A549 (cell line): ENCODE measurements around the gene ZBP1.

ENCODE experiments used
- HDAC2 ChIP-seq: fragments of 200-600 bp; sonication (generic); IDR thresholded peaks from 2 replicates; pipeline ENCODE4 v1.6.1; 2016
- ZC3H11A ChIP-seq: fragments of 450-650 bp; IDR thresholded peaks from 2 replicates; pipeline ENCODE4 v1.6.1; 2014; ENCODE audit warnings: antibody characterized with exemption, mild to moderate bottlenecking
- TF ChIP-seq, protein P1 (sequence below): fragments of 200-600 bp; sonication (generic); IDR thresholded peaks from 2 replicates; pipeline ENCODE4 v1.6.1; 2016; ENCODE audit warnings: antibody characterized with exemption, mild to moderate bottlenecking, moderate library complexity
- TF ChIP-seq, protein P2 (sequence below): fragments of >200 bp; sonication (Bioruptor Twin); formaldehyde crosslinking; IDR thresholded peaks from 3 replicates; pipeline ENCODE4 v1.5.1; 2016

DNA sequence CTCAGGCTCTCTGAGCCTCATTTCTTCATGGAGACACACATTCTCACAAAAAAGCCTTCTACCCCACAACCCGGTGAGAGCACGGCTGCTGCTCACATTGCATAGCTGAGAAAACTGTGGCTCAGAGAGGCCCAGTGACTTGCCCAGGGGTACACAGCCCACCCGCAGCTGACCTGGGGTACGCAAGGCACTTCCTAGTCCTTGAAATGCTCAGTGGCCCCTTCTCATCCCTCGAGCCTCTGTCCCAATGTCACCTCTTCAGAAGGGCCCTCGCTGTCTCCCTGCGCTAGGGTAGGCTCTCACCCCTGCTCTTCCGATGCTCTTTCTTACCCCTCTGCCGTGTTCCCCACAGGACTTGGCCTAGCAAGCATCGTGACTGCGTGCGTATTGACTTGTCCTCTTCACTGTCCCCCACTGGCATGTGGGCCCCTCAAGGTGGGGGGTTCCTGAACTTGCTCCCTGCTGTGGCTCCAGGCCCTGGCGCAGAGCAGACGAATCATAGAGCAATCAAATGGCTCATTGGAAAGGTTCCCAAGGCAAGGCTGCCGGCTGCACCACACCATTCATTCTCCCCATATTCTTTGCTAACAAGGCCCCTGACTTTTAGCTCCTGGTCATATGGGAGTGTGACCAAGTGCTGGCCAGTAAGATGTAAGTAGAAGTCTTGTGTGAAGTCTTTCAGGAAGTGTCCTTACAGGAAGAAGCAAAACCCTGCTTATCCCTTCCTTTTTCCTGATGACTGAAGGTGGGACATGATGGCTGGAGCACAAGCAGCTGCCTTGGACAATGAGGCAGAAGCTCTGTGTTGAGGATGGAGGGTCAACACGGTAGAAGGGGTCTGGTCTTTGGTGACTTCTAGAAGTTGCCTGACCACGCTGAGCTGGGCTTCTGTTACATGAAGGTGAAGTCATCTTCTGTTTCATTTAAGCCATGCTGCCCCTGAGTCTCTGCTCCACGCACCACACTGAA is 36.7 kb downstream of the ZBP1 start:
- TF ChIP-seq, protein P1, sequence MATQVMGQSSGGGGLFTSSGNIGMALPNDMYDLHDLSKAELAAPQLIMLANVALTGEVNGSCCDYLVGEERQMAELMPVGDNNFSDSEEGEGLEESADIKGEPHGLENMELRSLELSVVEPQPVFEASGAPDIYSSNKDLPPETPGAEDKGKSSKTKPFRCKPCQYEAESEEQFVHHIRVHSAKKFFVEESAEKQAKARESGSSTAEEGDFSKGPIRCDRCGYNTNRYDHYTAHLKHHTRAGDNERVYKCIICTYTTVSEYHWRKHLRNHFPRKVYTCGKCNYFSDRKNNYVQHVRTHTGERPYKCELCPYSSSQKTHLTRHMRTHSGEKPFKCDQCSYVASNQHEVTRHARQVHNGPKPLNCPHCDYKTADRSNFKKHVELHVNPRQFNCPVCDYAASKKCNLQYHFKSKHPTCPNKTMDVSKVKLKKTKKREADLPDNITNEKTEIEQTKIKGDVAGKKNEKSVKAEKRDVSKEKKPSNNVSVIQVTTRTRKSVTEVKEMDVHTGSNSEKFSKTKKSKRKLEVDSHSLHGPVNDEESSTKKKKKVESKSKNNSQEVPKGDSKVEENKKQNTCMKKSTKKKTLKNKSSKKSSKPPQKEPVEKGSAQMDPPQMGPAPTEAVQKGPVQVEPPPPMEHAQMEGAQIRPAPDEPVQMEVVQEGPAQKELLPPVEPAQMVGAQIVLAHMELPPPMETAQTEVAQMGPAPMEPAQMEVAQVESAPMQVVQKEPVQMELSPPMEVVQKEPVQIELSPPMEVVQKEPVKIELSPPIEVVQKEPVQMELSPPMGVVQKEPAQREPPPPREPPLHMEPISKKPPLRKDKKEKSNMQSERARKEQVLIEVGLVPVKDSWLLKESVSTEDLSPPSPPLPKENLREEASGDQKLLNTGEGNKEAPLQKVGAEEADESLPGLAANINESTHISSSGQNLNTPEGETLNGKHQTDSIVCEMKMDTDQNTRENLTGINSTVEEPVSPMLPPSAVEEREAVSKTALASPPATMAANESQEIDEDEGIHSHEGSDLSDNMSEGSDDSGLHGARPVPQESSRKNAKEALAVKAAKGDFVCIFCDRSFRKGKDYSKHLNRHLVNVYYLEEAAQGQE = no peak
- TF ChIP-seq, protein P2, sequence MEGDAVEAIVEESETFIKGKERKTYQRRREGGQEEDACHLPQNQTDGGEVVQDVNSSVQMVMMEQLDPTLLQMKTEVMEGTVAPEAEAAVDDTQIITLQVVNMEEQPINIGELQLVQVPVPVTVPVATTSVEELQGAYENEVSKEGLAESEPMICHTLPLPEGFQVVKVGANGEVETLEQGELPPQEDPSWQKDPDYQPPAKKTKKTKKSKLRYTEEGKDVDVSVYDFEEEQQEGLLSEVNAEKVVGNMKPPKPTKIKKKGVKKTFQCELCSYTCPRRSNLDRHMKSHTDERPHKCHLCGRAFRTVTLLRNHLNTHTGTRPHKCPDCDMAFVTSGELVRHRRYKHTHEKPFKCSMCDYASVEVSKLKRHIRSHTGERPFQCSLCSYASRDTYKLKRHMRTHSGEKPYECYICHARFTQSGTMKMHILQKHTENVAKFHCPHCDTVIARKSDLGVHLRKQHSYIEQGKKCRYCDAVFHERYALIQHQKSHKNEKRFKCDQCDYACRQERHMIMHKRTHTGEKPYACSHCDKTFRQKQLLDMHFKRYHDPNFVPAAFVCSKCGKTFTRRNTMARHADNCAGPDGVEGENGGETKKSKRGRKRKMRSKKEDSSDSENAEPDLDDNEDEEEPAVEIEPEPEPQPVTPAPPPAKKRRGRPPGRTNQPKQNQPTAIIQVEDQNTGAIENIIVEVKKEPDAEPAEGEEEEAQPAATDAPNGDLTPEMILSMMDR = no peak; the same call in 2 of the 3 replicates
- TF ChIP-seq ZC3H11A = no peak
- TF ChIP-seq HDAC2 = no peak
